Amniotic epithelial cell (primary cell): ENCODE measurements around the gene FBLIM1.

Experiments
- DNase-seq: peaks from one replicate; pipeline ENCODE4 v3.0.0-alpha.2; 2010; ENCODE audit warnings: low read depth

The FBLIM1 gene

DNA sequence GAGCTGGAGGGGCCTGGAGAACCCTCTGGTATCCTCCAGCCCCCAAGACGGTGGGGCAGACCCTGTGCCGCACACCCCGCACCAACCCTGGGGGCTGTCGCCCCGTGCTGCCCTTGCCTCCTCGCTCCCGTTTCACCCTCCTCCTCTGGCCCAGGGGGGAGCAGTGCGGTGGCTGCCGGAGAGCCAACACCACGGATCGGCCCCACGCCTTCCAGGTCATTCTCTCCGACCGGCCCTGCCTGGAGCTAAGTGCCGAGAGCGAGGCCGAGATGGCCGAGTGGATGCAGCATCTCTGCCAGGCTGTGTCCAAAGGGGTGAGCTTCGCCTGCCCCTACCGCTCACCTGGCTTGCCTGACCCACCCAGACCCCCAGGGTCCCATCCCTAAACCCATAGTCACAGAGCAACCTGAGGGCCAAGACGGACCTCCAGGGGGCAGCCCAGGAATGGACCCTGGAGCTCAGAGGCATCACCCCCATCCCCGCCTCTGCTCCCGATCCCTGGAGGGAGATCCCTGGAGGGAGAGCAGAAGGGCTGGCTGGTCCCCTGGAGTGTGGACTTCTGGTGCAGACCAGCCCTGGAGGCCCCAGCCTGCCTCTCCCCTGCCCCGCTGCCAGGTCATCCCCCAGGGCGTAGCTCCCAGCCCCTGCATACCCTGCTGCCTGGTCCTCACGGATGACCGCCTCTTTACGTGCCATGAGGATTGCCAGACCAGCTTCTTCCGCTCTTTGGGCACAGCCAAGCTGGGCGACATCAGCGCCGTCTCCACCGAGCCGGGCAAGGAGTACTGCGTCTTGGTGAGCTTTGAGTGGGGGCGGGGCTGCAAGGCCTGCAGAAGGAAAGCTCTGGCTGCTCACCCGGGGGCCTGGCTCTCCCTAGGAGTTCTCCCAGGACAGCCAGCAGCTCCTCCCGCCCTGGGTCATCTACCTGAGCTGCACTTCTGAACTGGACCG lies 26.6 kb upstream of the FBLIM1 start:
- DNase-seq: no peak

- no peak for DNase-seq
These were observed 25.9 kb upstream of the FBLIM1 start for GRCh38 chr1:15732686-15733081.

GRCh38 chr1:15733218-15733725 lies 25.3 kb upstream of the FBLIM1 start:
- no peak for DNase-seq

DNA sequence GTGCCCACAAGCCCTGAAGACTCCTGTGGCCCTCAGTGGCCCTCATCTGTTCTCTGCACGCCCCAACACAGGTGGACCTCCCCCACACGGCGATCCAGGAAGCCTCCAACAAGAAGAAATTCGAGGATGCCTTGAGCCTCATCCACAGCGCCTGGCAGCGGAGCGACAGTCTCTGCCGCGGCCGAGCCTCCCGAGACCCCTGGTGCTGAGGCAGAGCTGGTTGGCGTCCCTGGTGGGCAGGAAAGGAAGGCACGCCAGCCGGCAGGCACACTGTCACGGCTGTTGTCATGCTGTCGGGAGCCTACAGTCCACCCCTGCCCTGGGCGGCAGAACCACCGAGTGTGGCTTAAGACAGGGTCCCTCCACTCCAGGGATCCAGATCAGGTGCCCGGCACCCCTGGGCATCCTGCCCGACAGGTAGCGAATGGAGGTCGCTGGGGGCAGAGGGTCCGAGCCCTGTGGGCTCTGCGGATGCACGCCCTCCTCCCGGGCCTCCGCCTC lies 24.8 kb upstream of the FBLIM1 start:
- DNase-seq: no peak

DNA sequence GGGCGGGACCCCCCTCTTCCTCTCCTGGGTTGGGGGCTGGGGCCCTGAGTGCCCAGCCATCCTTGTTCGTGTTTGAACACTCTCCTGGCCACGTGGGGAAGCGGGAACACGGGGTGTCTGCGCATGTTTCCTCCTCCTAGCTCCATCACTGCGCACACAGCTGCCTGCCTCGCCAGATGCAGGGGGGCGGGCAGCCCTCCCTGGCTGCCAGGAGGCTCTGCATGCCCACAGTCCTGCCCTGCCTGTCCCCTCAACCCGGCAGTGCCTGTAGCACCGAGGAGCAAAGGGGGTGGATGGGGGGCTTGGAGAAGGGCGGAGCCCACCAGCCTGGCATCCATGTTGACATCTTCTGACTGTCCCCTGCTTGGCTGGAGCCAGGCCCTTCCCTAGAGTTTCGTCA lies 24.3 kb upstream of the FBLIM1 start:
- no peak for DNase-seq

DNA sequence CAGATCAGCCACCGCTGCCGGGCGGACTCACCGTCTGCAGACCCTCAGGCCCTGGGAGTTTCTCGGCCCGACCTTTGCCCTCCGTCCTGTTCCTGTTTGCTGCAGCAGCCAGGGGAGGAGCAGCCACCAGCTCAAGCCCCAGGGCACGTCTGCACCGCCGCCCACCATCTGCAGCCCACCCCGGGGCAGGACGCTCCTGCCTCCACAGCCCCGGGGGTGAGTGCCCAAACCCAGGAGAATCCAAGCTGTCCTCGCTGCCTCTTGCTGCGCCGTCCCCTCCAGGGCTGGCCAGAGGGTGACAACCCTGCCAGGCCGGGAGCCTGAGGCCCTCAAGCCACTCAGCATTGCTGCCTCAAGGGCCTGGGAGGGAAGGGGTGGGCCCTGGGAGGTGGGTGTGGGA lies 23.7 kb upstream of the FBLIM1 start:
- no peak for DNase-seq

DNA sequence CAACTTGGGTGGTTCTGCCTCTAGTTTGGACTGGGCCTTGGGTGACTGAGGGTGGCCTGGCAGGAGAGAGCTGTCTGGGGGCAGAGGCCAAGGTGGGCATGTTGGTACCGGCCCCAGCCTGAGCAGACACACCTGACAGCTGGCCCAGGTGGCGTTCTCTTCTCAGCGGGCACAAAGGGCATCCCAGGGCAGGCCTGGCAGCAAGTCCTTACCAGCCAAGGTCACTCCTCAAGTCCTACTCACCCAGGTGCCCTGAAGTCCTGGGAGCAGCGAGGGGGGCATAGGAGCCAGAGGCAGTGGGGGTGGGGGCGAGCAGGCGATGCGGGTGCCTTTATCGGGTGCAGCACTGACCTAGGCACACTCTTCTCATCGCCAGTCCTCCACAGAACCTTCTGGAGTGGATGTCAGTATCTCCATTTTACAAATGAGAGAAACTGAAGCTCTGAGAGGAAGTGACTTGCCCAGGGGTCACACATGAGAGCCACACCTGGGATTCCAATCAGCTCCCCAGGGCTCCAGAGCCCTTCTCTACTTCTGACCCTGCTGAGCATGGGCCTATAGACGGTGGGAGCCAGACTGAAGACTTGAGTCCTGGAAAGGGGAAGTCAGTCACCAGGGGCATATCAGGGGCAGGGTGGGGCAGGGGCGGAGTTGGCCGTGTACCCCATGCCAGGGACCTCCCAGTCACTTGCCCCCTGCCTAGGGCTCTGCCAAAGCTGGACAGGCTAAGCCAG lies 23.1 kb upstream of the FBLIM1 start:
- DNase-seq: no peak

GRCh38 chr1:15736038-15736891 lies 22.3 kb upstream of the FBLIM1 start, which contains the start of gene SLC25A34:
Gene SLC25A34 (plus strand): TSS chr1:15736258. CDS start chr1:15736486, 228 bp downstream.
- no peak for DNase-seq

- DNase-seq: no peak
These were observed 21.7 kb upstream of the FBLIM1 start for GRCh38 chr1:15736892-15737261.

DNA sequence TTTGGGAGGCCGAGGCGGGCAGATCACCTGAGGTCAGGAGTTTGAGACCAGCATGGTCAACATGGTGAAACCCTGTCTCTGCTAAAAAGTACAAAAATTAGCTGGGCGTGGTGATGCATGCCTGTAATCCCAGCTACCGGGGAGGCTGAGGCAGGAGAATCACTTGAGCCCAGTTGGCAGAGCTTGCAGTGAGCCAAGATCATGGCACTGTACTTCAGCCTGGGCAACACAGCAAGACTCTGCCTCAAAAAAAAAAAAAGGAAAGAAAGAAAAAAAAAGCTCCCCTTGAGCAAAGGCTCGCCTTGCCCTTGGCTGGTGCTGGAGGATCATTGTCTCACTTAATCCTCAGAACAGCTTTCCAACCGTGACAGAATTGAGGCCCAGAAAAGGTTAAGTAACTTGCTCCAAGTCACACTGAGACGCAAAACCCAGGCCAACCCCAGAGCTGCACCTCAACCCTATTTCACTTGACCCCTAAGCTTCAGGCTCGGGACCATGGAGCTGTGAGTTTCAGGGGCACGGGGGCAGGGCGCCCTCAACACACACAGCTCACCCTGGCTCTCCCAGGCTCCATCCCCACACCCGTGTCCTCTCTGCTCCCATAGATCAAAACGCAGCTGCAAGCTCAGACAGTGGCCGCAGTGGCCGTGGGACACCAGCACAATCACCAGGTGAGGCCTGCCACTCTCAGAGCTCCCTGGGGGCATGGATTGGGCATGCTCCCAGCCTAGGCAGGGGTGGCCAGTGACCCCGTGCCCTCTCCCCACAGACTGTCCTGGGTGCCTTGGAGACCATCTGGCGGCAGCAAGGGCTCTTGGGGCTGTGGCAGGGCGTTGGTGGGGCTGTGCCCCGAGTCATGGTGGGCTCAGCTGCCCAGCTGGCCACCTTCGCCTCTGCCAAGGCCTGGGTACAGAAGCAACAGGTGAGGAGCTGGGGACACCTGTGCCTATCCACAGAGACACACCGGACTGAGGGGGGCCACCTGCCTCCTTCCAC lies 21.0 kb upstream of the FBLIM1 start:
- DNase-seq: no peak

GRCh38 chr1:15738416-15739113 lies 20.0 kb upstream of the FBLIM1 start:
- DNase-seq: no peak

DNA sequence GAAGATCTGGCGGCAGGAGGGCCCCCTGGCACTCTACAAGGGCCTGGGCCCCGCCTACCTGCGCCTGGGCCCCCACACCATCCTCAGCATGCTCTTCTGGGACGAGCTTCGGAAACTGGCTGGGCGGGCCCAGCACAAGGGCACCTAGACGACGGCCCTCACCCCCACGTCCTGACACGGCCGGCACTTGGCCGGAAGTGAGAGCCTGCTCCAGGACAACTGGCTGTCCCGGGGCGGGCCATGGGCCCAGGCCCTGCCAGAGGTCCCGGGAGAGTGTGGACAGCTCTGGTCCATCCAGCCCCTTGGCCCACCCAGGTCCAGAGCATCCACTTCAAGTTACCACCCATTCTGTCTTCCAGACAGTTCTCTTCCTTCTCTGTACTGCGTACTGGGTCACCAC lies 19.3 kb upstream of the FBLIM1 start:
- no peak for DNase-seq

DNA sequence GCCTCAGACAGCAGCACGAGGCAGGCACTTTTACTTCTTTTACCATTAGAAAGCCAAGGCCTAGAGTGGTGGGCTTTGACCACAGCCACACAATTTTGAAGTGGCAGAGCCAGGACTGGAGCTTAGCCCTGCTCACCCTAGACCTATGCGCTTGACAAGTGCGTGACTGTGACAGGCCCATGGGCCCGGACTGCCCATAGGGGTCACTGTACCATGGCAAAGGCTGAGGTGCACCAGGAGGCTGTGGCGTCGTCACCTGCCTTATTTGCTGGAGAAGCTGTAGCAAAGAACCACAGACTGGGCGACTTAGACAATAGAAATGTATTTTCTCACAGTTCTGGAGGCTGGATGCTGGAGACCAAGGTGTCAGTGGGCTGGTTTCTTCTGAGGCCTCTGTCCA lies 18.9 kb upstream of the FBLIM1 start:
- no peak for DNase-seq

DNA sequence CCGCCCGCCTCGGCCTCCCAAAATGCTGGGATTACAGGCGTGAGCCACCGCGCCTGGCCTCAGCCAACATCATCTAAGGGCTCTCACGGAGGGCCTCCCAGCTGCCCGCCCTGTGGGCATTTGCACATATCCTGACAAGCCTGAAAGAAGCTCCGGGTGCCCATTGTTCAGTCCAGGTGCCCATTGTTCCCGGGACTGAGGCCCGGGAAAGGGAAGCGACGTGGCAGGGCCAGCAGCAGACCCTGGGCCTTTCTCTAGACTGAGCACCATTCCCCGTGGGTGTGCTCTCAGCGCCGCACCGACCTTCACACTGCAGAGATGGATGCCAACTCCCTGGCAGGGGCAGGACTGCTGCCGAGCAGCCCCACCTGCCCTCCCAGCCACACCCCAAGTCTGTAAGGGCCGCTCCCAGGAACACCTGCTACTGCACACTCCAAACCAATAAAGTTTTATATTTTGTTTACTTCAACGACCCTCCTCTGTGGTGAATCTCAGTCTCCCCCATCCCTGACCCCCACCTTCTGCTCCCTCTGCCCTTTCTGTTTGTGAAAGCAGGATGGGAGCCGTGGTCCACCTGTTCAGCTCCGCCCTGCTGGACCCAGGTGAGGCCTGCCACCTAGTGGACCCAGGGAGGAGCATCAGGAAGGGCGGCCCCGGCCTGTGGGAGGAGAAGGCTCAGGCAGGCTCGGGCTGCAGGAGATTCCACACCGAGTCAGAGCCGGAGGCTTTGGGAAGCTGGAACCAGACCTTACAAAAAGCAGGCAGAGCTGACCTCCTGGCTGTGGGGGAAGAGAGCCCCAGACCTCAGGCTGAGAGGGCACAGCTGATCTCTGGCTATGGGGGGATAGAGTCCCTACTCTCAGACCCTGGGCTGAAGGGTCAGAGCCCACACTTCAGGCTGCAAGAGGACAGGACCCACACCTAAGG lies 17.4 kb upstream of the FBLIM1 start:
- peak; percentile 67 for DNase-seq

DNA sequence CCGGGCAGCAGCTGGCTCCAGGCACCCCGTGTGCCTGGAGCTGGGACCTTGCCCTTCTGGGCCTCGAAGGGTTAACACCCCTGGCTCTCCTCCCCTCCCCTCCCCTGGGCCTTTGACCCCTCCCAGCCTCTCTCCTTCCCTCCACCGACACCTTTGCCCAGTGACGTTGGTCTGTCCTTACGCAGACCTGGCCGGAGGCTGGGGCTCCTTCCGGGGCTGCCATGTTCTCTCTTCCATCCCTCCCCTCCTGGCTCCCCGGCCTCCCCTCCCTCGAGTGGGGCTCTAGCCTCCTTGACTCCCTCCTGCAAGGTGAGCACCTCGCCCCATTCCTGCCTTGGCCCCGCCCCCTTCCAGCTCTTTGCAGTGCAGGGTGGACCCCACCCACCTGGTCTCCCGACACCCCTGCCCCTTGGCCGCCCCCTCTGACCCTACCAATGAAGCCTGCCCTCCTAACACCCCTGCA lies 16.2 kb upstream of the FBLIM1 start, which contains the start of gene TMEM82:
TSS of gene TMEM82 (plus strand) at position 161 of the 463 bp plus-strand sequence. CDS start at position 222, 61 bp downstream.
- no peak for DNase-seq

DNA sequence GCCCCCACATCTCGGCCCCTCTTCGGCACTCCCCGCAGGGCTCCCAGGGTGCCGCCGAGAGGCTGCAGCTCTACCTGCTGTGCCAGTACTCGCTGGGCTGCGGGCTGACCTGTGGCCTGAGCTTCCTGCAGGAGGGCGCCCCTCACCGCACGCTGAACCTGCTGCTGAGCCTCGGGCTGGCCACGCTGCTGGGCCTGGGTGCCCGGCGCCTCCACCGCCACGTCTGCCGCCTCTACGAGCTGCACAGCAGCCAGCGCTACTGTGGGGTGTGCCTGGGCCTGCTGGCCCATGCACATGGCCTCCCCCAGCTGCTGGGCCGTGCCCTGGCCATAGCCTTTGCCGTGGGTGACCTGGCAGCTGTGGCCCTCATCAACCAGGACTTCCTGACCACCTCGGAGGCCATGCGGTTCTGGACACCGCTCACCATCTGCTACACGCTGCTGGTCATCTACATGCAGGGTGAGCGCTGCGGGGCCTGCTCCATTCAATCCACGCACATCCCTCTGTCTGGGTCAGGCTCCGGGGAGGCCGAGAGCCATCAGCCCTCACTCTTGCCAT lies 14.4 kb upstream of the FBLIM1 start:
- DNase-seq: no peak

DNA sequence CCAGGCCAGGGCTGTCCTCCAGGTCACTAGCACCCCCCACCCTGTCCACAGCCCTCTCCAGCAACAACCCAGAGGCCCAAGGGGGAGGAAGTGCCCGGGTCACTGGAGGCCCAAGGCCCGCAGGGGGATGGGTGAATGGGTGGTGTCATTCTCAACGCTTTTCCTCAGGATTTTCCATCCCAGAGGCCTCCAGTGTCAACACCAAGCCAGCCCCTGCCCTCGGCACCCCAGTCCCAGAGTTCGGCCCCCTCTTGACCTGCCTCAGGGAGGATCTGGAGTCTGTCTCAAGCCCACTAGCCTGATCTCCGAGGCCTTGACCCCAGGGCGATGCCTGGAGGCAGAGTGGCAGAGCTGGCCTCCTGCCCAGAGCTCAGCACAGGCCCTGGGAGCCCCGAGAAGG lies 11.2 kb upstream of the FBLIM1 start:
- DNase-seq: no peak

DNA sequence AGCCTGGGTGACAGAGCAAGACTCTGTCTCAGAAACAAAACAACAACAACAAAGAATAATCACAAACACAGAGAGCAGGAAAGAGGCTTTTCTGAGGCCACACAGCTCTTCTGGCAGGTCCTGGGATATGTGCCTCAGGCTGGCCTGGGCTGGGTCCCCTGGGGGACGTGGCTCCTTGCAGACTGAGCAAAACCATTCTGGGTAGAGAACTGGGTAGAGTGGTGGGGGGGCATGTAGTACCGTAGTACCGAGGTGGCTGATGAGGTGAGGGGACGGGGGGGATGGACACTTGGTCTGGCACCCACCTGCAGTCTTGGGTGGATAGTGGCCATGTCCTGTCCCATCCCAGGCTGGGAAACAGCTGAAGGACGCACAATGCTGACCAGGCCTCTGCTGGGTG lies 10.3 kb upstream of the FBLIM1 start:
- no peak for DNase-seq
